HepG2 (cell line): ENCODE results near the gene UBE2C. TPM values are rescaled to one million over a fixed set of nuclear protein-coding genes. Genes with fewer than 3 reads are reported as not detected.

Source experiments
- CREB1 ChIP-seq, 2 experiments: fragments of 450-650 bp in 1 of 2; IDR thresholded peaks; 2 replicates each; pipeline ENCODE4 v1.6.1; 2016 to 2017; ENCODE audit warnings: control low read depth in 1 of 2, mild to moderate bottlenecking in 1 of 2, missing compliant biosample characterization in 1 of 2, missing genetic modification characterization in 1 of 2
- DR1 ChIP-seq: sonication (generic); formaldehyde crosslinking; IDR thresholded peaks from 2 replicates; pipeline ENCODE4 v1.8.0; 2021; ENCODE audit warnings: mild to moderate bottlenecking, missing genetic modification reagents, inconsistent platforms
- JUNB ChIP-seq: sonication (generic); formaldehyde crosslinking; IDR thresholded peaks from 2 replicates; pipeline ENCODE4 v1.8.0; 2022; ENCODE audit warnings: missing genetic modification reagents, mild to moderate bottlenecking, borderline replicate concordance
- MEIS1 ChIP-seq: sonication (generic); formaldehyde crosslinking; IDR thresholded peaks from 2 replicates; pipeline ENCODE4 v1.9.0; 2021; ENCODE audit warnings: mild to moderate bottlenecking, missing genetic modification reagents, moderate library complexity, borderline replicate concordance
- MIXL1 ChIP-seq: IDR thresholded peaks from 2 replicates; pipeline ENCODE4 v1.6.1; 2016
- PHF20 ChIP-seq: sonication (generic); formaldehyde crosslinking; IDR thresholded peaks from 2 replicates; pipeline ENCODE4 v1.5.0; 2020; ENCODE audit warnings: mild to moderate bottlenecking, missing genetic modification reagents
- RARG ChIP-seq: sonication (generic); formaldehyde crosslinking; IDR thresholded peaks from 2 replicates; pipeline ENCODE4 v1.4.0; 2020; ENCODE audit warnings: low read depth, mild to moderate bottlenecking, missing genetic modification reagents
- U2AF2 ChIP-seq: fragments of 200-400 bp; formaldehyde crosslinking; IDR thresholded peaks from 2 replicates; pipeline ENCODE4 v1.6.1; 2017; ENCODE audit warnings: low read depth, mild to moderate bottlenecking, low read length
- ZFP1 ChIP-seq: IDR thresholded peaks from 2 replicates; pipeline ENCODE4 v1.6.1; 2016
- ZFP36L1 ChIP-seq: sonication (generic); formaldehyde crosslinking; IDR thresholded peaks from 2 replicates; pipeline ENCODE4 v1.8.0; 2022; ENCODE audit warnings: mild to moderate bottlenecking, missing genetic modification reagents, moderate library complexity
- ZNF337 ChIP-seq: sonication (generic); formaldehyde crosslinking; IDR thresholded peaks from 2 replicates; pipeline ENCODE4 v1.5.1; 2020; ENCODE audit warnings: missing genetic modification reagents, low read depth, mild to moderate bottlenecking, borderline replicate concordance
- ZNF34 ChIP-seq: sonication (generic); formaldehyde crosslinking; IDR thresholded peaks from 2 replicates; pipeline ENCODE4 v1.4.0; 2020; ENCODE audit warnings: mild to moderate bottlenecking, missing genetic modification reagents, borderline replicate concordance
- ZNF468 ChIP-seq: sonication (generic); formaldehyde crosslinking; IDR thresholded peaks from 2 replicates; pipeline ENCODE4 v1.8.0; 2022; ENCODE audit warnings: mild to moderate bottlenecking, moderate library complexity, missing genetic modification reagents
- ZNF557 ChIP-seq: sonication (generic); formaldehyde crosslinking; IDR thresholded peaks from 2 replicates; pipeline ENCODE4 v1.4.0; 2020; ENCODE audit warnings: missing genetic modification reagents
- ZNF570 ChIP-seq: sonication (generic); formaldehyde crosslinking; IDR thresholded peaks from 2 replicates; pipeline ENCODE4 v1.4.0; 2020; ENCODE audit warnings: mild to moderate bottlenecking, missing genetic modification reagents, borderline replicate concordance
- ZSCAN12 ChIP-seq: sonication (generic); formaldehyde crosslinking; IDR thresholded peaks from 2 replicates; pipeline ENCODE4 v1.9.0; 2021; ENCODE audit warnings: mild to moderate bottlenecking, missing genetic modification reagents
- ZSCAN25 ChIP-seq: sonication (generic); formaldehyde crosslinking; IDR thresholded peaks from 2 replicates; pipeline ENCODE4 v1.8.0; 2022; ENCODE audit warnings: mild to moderate bottlenecking, missing genetic modification reagents
- polyA plus RNA-seq, 8 experiments: library from polyadenylated mRNA; depleted of rRNA in 3 of 8; stranded (reverse) in 7 of 8; unstranded in 1 of 8; fragments of >200 nt; fragmentation: Illumina TruSeq in 4 of 8; extraction: Trizol in 4 of 8; gene quantifications; 2 replicates each; pipeline versions ENCODE4 v1.2.1 to v1.2.3, GENCODE V29; 2011 to 2016; ENCODE audit warnings: low read depth in 4 of 8, missing spikeins in 1 of 8, mixed read lengths in 1 of 8; ENCODE audit not compliant: insufficient read depth in 1 of 8
- total RNA-seq, 5 experiments: library from RNA; depleted of rRNA; stranded (reverse); fragments of >200 nt; fragmentation: Illumina TruSeq; extraction: Trizol; gene quantifications; 2 replicates each; pipeline ENCODE4 v1.2.3, GENCODE V29; 2016; ENCODE audit warnings: low read depth in 1 of 5
- TF ChIP-seq, protein P1 (sequence below): sonication (generic); formaldehyde crosslinking; IDR thresholded peaks from 2 replicates; pipeline ENCODE4 v1.8.1; 2023; ENCODE audit warnings: mild to moderate bottlenecking, inconsistent platforms, moderate library complexity, missing genetic modification reagents, borderline replicate concordance
- TF ChIP-seq, protein P2 (sequence below): sonication (generic); formaldehyde crosslinking; IDR thresholded peaks from 2 replicates; pipeline ENCODE4 v1.8.1; 2023; ENCODE audit warnings: mild to moderate bottlenecking, missing genetic modification reagents, borderline replicate concordance
- TF ChIP-seq, protein P3 (sequence below): sonication (generic); formaldehyde crosslinking; conservative IDR thresholded peaks from 2 replicates; pipeline ENCODE4 v1.5.0; 2020; ENCODE audit warnings: missing genetic modification reagents
- TF ChIP-seq, protein P4 (sequence below): sonication (generic); formaldehyde crosslinking; IDR thresholded peaks from 2 replicates; pipeline ENCODE4 v1.4.0; 2020; ENCODE audit warnings: missing genetic modification reagents, borderline replicate concordance

Gene UBE2C
- total and polyA plus RNA-seq, 2 of the 13 experiments (the other 11 are each of a cell fraction or from before 2014, with no cell fraction given): 100 to 123 TPM

DNA sequence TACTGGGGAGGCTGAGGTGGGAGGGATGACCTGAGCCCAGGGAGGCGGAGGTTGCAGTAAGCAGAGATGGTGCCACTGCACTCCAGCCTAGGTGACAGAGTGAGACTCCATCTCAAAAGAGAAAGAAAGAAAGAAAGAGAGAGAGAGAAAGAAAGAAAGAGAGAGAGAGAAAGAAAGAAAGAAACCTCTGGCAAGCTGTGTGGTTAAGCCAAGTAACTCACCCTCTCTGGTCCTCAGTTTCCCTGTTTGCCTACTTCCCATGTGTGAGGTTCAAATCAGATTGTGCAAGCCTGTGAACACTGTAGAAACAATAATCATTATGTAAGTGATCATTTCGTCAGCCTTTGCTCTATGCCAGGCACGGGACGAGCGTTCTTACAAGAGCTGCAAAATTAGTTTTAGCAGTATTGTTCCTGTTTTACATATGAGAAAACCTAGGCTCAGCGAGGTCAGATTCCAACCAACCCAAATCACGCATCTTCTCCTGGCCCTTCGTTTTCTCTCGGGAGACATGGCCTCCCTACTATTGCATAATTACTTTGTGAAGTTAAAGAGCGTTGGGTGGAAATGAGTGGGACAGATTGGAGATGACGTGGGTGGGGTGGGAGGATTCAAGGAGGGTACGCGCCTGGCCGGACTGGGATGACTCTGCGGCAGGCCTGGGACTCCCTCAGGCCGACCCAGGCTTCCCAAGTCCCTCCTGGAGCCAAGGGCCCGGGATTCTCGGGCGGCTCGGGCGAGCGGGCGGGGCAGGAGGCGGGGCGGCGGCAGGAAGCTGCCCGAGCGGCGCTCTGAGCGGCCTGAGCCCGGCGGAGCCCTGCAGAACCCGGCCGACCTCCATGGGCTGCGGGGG lies 20.8 kb downstream of the UBE2C start, which contains the start of gene SNX21 (continued):
- no peak for TF ChIP-seq ZNF337 (CRISPR knock-in tag)
- peak; percentile 68; the same call in 1 of the 2 replicates for TF ChIP-seq ZFP36L1 (CRISPR knock-in tag)
- 0 out of 2 replicates have a peak, but pooled peaks have one; percentile 9 for TF ChIP-seq RARG
- TF ChIP-seq CREB1 (IDR thresholded peaks at IDR 0.05): peak; percentile 71
- TF ChIP-seq CREB1 (CRISPR knock-in tag; IDR thresholded peaks at IDR 0.05): no peak
- TF ChIP-seq DR1: peak; percentile 38; the same call in 1 of the 2 replicates
- peak; percentile 18; the same call in 1 of the 2 replicates for TF ChIP-seq ZFP1 (CRISPR knock-in tag)
- peak; percentile 36; the same call in 1 of the 2 replicates for TF ChIP-seq ZNF34 (CRISPR knock-in tag)
- TF ChIP-seq, protein P1, sequence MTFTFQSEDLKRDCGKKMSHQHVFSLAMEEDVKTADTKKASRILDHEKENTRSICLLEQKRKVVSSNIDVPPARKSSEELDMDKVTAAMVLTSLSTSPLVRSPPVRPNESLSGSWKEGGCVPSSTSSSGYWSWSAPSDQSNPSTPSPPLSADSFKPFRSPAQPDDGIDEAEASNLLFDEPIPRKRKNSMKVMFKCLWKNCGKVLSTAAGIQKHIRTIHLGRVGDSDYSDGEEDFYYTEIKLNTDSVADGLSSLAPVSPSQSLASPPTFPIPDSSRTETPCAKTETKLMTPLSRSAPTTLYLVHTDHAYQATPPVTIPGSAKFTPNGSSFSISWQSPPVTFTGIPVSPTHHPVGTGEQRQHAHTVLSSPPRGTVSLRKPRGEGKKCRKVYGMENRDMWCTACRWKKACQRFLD: peak; percentile 31; the same call in 1 of the 2 replicates
- TF ChIP-seq ZSCAN12 (CRISPR knock-in tag): 0 out of 2 replicates have a peak, but pooled peaks have one; percentile 13
- TF ChIP-seq PHF20: peak; percentile 77
- TF ChIP-seq, protein P2, sequence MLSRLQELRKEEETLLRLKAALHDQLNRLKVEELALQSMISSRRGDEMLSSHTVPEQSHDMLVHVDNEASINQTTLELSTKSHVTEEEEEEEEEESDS (CRISPR knock-in tag): 0 out of 2 replicates have a peak, but pooled peaks have one; percentile 82
- no peak for TF ChIP-seq JUNB (CRISPR knock-in tag)
- no peak for TF ChIP-seq ZNF468 (CRISPR knock-in tag)
- 0 out of 2 replicates have a peak, but pooled peaks have one; percentile 16 for TF ChIP-seq ZSCAN25 (CRISPR knock-in tag)
- TF ChIP-seq U2AF2: no peak
- TF ChIP-seq MIXL1 (CRISPR knock-in tag): peak; percentile 39; the same call in 1 of the 2 replicates
- TF ChIP-seq ZNF557 (CRISPR knock-in tag): 0 out of 2 replicates have a peak, but pooled peaks have one; percentile 61
- TF ChIP-seq, protein P3, sequence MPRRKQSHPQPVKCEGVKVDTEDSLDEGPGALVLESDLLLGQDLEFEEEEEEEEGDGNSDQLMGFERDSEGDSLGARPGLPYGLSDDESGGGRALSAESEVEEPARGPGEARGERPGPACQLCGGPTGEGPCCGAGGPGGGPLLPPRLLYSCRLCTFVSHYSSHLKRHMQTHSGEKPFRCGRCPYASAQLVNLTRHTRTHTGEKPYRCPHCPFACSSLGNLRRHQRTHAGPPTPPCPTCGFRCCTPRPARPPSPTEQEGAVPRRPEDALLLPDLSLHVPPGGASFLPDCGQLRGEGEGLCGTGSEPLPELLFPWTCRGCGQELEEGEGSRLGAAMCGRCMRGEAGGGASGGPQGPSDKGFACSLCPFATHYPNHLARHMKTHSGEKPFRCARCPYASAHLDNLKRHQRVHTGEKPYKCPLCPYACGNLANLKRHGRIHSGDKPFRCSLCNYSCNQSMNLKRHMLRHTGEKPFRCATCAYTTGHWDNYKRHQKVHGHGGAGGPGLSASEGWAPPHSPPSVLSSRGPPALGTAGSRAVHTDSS (CRISPR knock-in tag): no peak
- TF ChIP-seq, protein P4, sequence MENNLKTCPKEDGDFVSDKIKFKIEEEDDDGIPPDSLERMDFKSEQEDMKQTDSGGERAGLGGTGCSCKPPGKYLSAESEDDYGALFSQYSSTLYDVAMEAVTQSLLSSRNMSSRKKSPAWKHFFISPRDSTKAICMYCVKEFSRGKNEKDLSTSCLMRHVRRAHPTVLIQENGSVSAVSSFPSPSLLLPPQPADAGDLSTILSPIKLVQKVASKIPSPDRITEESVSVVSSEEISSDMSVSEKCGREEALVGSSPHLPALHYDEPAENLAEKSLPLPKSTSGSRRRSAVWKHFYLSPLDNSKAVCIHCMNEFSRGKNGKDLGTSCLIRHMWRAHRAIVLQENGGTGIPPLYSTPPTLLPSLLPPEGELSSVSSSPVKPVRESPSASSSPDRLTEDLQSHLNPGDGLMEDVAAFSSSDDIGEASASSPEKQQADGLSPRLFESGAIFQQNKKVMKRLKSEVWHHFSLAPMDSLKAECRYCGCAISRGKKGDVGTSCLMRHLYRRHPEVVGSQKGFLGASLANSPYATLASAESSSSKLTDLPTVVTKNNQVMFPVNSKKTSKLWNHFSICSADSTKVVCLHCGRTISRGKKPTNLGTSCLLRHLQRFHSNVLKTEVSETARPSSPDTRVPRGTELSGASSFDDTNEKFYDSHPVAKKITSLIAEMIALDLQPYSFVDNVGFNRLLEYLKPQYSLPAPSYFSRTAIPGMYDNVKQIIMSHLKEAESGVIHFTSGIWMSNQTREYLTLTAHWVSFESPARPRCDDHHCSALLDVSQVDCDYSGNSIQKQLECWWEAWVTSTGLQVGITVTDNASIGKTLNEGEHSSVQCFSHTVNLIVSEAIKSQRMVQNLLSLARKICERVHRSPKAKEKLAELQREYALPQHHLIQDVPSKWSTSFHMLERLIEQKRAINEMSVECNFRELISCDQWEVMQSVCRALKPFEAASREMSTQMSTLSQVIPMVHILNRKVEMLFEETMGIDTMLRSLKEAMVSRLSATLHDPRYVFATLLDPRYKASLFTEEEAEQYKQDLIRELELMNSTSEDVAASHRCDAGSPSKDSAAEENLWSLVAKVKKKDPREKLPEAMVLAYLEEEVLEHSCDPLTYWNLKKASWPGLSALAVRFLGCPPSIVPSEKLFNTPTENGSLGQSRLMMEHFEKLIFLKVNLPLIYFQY (CRISPR knock-in tag): peak; percentile 43; the same call in 1 of the 2 replicates
- peak; percentile 30; the same call in 1 of the 2 replicates for TF ChIP-seq ZNF570 (CRISPR knock-in tag)
- peak; percentile 82; the same call in 1 of the 2 replicates for TF ChIP-seq MEIS1 (CRISPR knock-in tag)
